ENCODE measurements around the gene MEIS1.

Gene MEIS1

DNA sequence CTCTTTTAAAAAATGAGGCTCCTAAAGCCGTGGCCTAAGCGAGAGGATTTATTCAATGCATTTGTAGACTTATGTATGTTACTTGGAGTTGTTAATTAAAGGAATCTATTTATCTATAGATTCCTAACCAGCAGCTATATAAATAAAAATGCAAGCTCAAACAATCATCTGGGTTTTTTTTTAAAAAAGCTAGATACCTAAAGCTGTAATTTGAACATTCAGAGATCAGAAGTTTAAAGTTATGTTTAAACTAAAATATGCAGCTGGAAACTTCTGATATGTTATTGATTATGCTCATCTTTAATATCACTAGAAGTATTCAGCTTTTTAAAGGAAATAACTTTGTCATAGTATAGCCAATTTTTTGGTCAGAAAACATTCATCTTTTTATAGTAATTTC is 1.0 kb downstream of the MEIS1 start:
- no peaks in the 10 kb centered on the region for H3K9me3 Mint-ChIP-seq
- H3K36me3 Mint-ChIP-seq (ENCODE audit: low read depth), result no peaks in the 10 kb centered on the region
- no peak overlapping the region for H3K27ac Mint-ChIP-seq
- peaks cover 92% of the 10 kb centered on the region for H3K27me3 Mint-ChIP-seq
- intact Hi-C loops (cut with micrococcal nuclease), result loop anchor here (5.0 to 10.0 kb wide), 2 partner anchors 141 to 959 kb away; partner anchors contain the start of gene ETAA1
- no peak overlapping the region for H3K4me3 Mint-ChIP-seq
- H3K4me1 Mint-ChIP-seq (ENCODE audit: low read depth), result peaks cover 70% of the 10 kb centered on the region

DNA sequence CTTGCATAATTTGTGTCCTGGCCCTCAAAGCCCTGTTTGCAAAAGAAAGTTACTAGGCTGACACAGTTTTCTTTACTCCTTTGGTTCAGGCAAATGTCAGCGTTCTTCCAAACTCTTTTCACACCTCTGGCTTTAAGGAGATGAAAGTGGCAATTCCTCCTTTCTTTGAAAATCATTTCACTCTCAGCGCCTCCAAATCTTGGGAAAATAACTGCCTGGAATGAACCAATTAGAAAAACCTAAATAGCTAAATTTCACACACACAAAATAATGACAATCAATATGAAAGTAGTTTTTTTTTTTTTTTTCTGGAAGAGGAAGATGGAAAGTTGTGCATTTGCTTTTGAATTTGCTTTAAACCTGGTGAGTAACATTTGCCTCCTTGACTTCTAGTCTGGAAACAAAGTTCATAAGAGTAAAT is 1.7 kb downstream of the MEIS1 start:
- intact Hi-C loops (cut with micrococcal nuclease), result loop anchor here (5.0 to 10.0 kb wide), 2 partner anchors 141 to 958 kb away; partner anchors contain the start of gene ETAA1
- H3K4me1 Mint-ChIP-seq (ENCODE audit: low read depth), result peaks cover 70% of the 10 kb centered on the region

DNA sequence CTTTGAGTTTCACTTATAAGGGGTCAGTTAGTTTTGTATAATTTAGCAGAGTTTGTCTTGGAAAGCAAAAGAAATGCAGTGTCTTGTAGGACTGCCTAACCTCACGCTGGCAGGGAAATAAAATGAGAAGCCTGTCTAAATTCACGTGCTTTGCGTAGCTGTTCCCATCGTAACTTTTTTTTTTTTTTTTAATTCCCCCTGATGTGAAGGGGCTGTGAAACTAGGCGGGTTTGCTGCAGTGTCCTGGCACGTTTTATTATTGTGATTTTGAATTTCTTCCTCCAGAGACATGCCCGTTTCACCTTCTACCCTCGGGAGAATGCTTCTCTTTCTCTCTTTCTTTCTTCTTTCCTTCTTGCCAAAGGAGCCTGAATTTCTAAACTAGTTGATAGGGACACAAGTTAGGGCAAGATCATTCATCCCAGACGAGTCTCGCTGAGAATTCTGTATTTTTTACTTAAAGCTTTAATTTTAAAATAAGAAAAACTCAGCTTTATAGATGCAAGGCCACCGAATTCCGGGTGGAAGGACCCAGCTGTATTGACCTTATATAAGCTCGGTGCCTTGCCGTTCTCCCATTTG is 2.3 kb downstream of the MEIS1 start:
- no peaks in the 10 kb centered on the region for H3K9me3 Mint-ChIP-seq
- intact Hi-C loops (cut with micrococcal nuclease), result loop anchor here (5.0 to 10.0 kb wide), 2 partner anchors 140 to 958 kb away; partner anchors contain the start of gene ETAA1
- no peak overlapping the region for H3K27ac Mint-ChIP-seq
- H3K4me1 Mint-ChIP-seq (ENCODE audit: low read depth), result peaks cover 65% of the 10 kb centered on the region
- no peaks in the 10 kb centered on the region for H3K36me3 Mint-ChIP-seq (ENCODE audit: low read depth)
- H3K4me3 Mint-ChIP-seq, result no peak overlapping the region
- H3K27me3 Mint-ChIP-seq, result peaks cover 92% of the 10 kb centered on the region

More for the DNA sequence above, 1.7 kb downstream of the MEIS1 start:
- no peaks in the 10 kb centered on the region for H3K9me3 Mint-ChIP-seq
- no peak overlapping the region for H3K4me3 Mint-ChIP-seq
- H3K27ac Mint-ChIP-seq, result no peak overlapping the region
- peaks cover 92% of the 10 kb centered on the region for H3K27me3 Mint-ChIP-seq
- no peaks in the 10 kb centered on the region for H3K36me3 Mint-ChIP-seq (ENCODE audit: low read depth)

DNA sequence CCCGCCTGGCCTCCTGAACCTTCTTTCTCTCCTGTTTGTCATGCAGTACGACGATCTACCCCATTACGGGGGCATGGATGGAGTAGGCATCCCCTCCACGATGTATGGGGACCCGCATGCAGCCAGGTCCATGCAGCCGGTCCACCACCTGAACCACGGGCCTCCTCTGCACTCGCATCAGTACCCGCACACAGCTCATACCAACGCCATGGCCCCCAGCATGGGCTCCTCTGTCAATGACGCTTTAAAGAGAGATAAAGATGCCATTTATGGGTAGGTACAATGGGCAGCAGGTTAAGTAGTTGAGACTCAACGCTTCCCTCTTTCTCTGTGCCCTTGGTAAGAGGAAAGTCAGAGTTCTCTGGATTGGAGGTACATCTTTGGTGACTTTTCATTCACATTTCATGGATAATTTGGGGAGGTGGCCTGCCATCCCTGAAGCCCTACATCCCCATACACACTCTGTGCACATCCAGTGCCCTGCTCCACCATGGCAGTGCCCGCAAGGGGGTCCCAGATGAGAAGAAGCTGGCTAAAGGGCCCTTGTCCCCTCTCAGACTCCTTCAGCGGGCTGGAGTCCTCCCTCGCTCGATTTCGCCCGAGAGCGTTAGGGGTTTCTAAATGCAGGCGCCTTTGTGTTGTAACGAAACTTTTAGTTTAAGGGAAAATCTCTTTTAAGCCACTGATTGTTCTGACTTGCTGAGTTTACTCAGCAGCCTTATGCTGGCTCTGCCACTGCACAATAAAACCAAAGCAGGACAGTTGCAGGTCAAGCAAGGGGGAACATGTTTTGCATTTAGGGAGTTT is 3.0 kb downstream of the MEIS1 start:
- Mint-ChIP-seq H3K27me3 (peaks cover 91% of the 10 kb centered on the region), H3K27ac (no peak overlapping the region), H3K4me3 (no peak overlapping the region), H3K36me3 (ENCODE audit: low read depth) (no peaks in the 10 kb centered on the region), H3K9me3 (no peaks in the 10 kb centered on the region), H3K4me1 (ENCODE audit: low read depth) (peaks cover 58% of the 10 kb centered on the region)
- intact Hi-C loops (cut with micrococcal nuclease), result loop anchor here (5.0 to 10.0 kb wide), 2 partner anchors 139 to 957 kb away; partner anchors contain the start of gene ETAA1

DNA sequence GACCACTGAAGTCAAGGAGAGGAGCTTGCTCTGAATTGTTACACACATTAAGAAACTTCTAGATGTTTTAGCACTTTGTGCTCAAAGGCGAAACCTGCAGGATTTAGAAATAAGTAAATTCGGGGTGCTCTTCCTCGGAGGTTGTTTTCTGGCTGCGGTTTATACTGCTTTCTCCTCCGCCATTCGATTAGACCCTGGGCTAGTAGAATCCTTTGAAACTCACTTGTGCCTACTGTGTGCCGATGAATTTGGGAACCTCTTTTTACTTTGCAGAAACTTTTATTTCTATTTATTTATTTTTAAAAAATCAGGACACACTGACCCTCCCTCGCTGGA is 3.5 kb downstream of the MEIS1 start:
- no peak overlapping the region for H3K4me3 Mint-ChIP-seq
- H3K36me3 Mint-ChIP-seq (ENCODE audit: low read depth), result no peaks in the 10 kb centered on the region
- no peak overlapping the region for H3K27ac Mint-ChIP-seq
- intact Hi-C loops (cut with micrococcal nuclease), result loop anchor here (5.0 to 10.0 kb wide), 2 partner anchors 139 to 956 kb away; partner anchors contain the start of gene ETAA1
- H3K27me3 Mint-ChIP-seq, result peaks cover 87% of the 10 kb centered on the region
- H3K9me3 Mint-ChIP-seq, result no peaks in the 10 kb centered on the region
- H3K4me1 Mint-ChIP-seq (ENCODE audit: low read depth), result peaks cover 53% of the 10 kb centered on the region

DNA sequence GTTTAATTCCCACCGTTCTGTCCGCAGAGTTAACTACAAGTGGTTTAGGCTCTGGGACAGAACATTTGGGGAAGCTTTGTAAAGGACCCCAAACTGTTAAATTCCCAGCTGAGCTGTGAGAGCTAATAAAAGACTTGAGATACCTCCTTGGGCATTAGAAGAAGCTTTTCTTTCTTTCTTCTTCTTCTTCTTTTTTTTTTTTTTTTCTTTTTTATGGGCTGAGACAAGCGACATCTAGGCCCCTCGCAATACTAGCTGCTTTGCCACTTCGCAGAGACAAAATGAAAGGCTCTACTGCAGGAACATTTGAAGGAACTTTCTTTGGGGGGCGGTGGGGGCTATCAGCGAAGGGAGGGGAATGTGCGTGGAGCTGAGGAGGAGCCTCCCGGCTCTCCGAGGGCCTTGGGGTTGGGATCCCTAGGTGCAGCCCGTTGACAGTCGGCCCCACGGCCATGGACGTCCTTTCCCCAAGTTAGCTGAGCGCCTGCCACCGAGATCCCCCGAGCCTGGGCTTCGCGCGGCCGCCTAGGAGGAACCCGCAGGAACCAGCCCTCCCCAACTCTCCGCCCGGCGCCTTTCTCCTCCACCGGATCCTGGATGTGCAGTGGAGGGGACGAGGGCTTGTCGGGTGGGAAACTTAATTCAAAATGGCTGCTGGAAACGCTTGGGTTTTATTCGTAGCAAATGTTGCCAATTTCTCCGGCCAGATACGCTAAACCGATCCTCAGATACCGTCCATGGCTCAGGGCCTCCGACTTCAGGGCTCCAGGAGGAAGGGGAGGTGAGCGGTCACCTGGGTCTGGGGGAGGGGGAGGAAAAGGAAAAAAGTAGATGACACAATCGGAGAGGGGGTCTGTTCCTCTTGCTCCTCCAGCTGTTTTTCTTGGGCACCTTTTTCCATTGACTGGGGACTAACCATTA is 4.2 kb downstream of the MEIS1 start:
- Mint-ChIP-seq H3K4me1 (ENCODE audit: low read depth) (peaks cover 54% of the 10 kb centered on the region), H3K4me3 (peak overlapping the region; percentile 51), H3K27me3 (peaks cover 86% of the 10 kb centered on the region), H3K27ac (no peak overlapping the region), H3K36me3 (ENCODE audit: low read depth) (no peaks in the 10 kb centered on the region), H3K9me3 (no peaks in the 10 kb centered on the region)
- intact Hi-C loops (cut with micrococcal nuclease), result loop anchor here (5.0 to 10.0 kb wide), 2 partner anchors 138 to 956 kb away; partner anchors contain the start of gene ETAA1

DNA sequence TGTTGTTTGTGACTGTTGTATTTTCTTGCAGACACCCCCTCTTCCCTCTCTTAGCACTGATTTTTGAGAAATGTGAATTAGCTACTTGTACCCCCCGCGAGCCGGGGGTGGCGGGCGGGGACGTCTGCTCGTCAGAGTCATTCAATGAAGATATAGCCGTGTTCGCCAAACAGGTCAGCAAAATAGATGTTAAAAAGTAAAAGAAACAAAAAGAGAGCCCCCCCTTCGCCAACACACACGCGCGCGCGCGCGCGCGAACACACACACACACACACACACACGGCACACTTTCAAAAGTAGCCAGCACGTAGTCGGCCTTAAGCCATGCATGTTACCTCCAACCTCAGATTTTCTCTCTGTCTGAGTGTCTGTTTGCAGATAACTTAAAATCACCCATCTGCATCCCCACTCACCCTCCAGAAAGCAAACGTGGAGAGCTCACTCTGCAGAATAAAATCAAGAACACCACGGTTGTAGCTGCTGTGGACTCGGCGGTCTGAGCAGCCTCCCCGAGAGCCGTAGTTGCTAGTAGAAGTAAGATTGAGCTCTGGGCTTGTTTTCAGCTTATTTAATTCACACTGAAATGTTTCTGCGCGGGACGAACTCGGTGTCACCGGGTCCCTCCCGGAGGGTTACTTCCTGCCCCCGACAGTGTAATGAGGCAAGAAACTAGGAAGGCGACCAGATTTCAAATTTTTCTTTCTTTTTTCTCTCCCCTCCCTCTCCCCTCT is 5.1 kb downstream of the MEIS1 start:
- no peaks in the 10 kb centered on the region for H3K36me3 Mint-ChIP-seq (ENCODE audit: low read depth)
- no peaks in the 10 kb centered on the region for H3K9me3 Mint-ChIP-seq
- intact Hi-C loops (cut with micrococcal nuclease), result loop anchor here (5.0 to 10.0 kb wide), 2 partner anchors 137 to 955 kb away; partner anchors contain the start of gene ETAA1
- peak overlapping the region; percentile 51 for H3K4me3 Mint-ChIP-seq
- no peak overlapping the region for H3K27ac Mint-ChIP-seq
- H3K4me1 Mint-ChIP-seq (ENCODE audit: low read depth), result peaks cover 51% of the 10 kb centered on the region
- H3K27me3 Mint-ChIP-seq, result peaks cover 86% of the 10 kb centered on the region

DNA sequence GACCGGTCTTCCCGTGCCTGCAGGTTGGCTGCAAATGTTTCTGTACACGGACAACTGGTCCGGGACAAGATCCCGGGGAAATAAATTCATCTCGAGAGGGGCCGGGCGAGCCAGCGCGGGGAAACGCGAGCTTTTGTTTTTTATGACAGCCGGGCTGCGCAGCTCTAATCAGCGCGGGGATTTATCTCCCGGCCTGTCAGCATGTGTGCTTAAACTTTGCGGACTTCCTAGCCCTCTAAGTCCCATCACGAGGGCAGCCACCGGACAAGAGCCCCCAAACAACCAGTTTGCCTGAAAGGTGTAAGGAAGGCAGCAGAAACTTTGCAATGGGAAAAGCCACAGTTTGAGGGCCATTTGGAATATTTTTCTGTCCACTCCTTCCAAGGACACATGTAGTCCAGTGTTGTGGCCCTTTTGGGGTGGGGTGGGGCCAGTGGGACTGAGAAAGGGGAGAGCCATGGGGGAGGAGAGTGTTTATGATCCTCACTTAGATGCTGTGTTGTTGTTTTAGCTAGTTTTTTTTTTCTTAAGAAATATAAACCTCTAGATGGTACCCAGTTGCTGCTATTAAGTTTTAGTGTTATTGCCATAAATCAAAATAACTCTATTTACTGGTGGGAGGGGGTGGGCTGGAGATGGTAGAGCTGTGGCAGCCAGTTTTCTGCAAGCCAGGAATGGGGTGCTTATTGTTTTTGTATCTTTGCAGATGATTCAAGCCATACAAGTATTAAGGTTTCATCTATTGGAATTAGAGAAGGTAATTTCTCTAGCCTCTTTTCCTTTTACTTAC is 6.0 kb downstream of the MEIS1 start:
- H3K27ac Mint-ChIP-seq, result no peak overlapping the region
- no peak overlapping the region for H3K4me3 Mint-ChIP-seq
- no peaks in the 10 kb centered on the region for H3K9me3 Mint-ChIP-seq
- peaks cover 51% of the 10 kb centered on the region for H3K4me1 Mint-ChIP-seq (ENCODE audit: low read depth)
- intact Hi-C loops (cut with micrococcal nuclease), result no loop called here
- no peaks in the 10 kb centered on the region for H3K36me3 Mint-ChIP-seq (ENCODE audit: low read depth)
- peaks cover 87% of the 10 kb centered on the region for H3K27me3 Mint-ChIP-seq

DNA sequence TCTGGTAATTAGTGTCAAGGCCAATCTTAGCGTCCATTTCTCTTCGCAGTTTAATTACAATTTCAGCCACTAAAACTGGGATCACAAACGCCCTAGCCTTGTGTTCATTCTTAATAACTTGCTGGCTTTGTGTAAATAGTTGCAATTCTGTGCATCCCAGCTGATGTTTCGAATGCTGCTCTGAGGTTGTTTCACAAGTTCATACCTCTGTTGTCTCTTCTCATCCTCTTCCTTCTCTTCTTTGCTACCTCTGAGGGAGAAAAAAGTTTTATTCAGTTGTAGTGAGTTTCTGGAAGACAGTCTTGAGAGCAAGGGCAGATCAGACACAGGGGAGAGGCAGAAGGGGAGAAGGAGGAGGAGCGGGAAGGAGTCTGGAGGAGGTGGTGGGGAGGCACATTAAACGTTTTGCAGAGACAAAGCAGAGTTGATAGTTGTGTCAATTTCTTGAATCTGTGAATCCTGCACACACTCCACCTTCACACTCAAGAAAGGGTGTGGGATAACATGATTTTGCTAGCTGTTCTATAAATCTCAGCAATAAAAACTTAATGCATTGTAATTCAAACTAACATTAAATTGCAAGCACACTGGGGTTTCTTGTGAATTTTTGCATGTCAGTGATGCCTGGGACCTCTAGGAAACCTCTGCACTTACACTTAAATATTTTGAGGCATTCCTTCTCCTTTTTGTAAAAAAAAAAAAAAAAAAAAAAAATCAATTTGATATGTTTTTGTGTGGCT is 6.8 kb downstream of the MEIS1 start:
- Mint-ChIP-seq H3K9me3 (no peaks in the 10 kb centered on the region), H3K27me3 (peaks cover 89% of the 10 kb centered on the region), H3K4me1 (ENCODE audit: low read depth) (peaks cover 56% of the 10 kb centered on the region), H3K36me3 (ENCODE audit: low read depth) (no peaks in the 10 kb centered on the region), H3K4me3 (no peak overlapping the region), H3K27ac (no peak overlapping the region)
- intact Hi-C loops (cut with micrococcal nuclease), result no loop called here

DNA sequence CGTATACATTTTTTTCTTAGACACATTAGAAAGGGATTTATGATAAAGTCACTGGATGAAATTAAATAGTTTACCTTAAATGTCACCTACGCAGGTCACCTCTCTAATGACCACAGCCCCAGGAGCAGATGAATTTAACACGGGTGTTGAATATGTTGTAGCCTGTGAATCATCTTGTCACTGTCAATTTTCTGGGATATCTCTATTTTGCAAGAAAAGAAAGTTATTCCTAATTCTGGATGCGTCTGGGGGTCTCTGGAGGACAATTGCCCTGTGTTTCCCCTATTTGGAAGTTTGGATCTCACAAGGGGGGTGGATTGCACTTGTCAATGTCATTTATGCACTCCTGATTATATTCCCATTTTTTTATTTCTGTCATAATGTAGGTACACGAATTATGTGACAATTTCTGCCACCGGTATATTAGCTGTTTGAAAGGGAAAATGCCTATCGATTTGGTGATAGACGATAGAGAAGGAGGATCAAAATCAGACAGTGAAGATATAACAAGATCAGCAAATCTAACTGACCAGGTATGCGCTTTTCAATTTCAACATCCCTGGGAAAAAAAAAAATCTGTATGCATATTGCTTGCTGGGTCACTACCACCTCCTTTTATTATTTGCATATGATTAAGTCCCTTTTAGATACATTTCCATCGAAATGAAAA is 7.7 kb downstream of the MEIS1 start:
- Mint-ChIP-seq H3K27me3 (peaks cover 88% of the 10 kb centered on the region), H3K9me3 (no peaks in the 10 kb centered on the region), H3K36me3 (ENCODE audit: low read depth) (no peaks in the 10 kb centered on the region), H3K4me1 (ENCODE audit: low read depth) (peaks cover 54% of the 10 kb centered on the region), H3K4me3 (no peak overlapping the region), H3K27ac (no peak overlapping the region)
- intact Hi-C loops (cut with micrococcal nuclease), result no loop called here

DNA sequence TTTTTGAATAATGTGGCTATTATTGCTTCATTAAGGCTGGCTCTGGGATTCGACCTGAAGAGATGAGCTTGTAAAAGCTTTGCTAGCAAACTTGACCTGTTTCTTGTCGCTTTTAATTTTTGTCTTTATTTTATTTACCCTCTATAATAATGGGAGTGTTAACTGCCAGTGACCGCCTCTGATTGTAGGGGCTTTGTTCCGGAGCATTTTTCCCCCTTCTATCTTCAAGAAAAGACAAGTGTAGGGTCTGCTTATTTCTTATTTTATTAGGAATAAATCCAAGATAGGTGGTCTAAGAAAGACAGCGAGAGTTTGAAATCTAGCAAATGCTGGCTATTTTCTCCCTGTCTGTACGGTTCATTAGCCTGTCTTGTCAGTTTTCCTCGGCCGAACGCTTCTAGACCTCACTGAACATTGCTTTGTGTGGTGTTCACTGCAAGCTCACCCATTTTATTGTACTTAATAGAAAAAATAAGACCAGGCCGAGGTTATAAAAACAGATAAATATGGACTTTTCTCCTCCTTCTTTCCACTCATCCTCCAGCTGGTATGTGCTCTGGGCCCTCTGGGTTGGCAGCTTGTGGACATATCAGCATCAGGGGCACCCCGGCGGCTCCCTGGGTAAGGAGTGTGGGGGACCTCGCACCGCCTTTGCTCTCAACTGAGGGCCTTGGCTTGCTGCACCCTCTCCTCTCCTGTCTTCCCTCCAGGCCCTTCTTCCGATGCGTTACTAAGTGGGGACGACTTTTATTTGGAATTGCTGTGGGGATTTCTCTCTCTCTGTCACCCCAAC is 8.5 kb downstream of the MEIS1 start:
- Mint-ChIP-seq H3K36me3 (ENCODE audit: low read depth) (no peaks in the 10 kb centered on the region), H3K27ac (no peak overlapping the region), H3K27me3 (peaks cover 84% of the 10 kb centered on the region), H3K4me3 (no peak overlapping the region), H3K4me1 (ENCODE audit: low read depth) (peaks cover 52% of the 10 kb centered on the region), H3K9me3 (no peaks in the 10 kb centered on the region)
- intact Hi-C loops (cut with micrococcal nuclease), result no loop called here

Measured in dendritic cell treated with granulocyte-macrophage colony-stimulating factor and Interleukin-4, amounts not matched to agents 40 ng/mL and 50 ng/mL, for 4 days (primary cell).